ENCODE measurements around the gene ARHGEF12. TPM values are rescaled to one million over a fixed set of nuclear protein-coding genes. Genes with fewer than 3 reads are reported as not detected.

The ARHGEF12 gene
- total RNA-seq, 2 experiments from 2014 or later = 3.6 TPM

DNA sequence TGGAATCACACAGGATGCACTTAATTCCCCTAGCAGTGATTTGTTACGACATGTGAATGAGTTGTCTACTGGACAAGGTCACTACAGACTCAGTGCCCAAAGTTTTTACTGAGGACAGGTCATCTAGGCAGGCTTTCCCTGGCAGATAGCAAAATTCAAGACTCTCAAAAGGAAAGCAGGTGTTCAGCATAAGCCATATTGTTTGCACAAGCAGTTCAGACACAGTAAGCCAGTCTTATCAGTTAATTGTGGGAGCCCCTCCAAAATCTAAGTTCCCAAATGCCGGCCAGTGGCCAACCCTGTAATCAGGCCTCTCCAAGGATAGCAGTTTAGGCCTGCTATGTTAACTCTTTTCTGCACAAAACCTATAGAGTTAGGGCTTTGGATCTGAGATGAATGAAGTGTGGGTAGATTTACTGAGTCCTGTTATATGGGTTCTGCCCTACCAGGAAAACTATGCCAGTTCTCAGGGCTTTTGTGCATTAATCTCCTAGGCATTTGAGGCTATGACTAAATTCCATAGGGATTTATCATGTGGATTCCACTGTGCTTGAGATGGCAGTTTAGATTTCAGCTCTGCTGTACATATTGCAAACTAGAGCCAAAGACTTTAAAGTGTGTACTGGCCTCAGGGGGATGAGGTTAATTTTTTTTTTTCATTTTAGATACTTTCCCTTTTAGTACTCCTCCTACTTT, 4.8 kb upstream of the ARHGEF12 start:
- Mint-ChIP-seq H3K27ac (no peak overlapping the region), H3K4me3 (no peak overlapping the region), H3K4me1 (ENCODE audit: low read depth) (peaks cover 18% of the 10 kb centered on the region), H3K36me3 (ENCODE audit: low read depth) (no peaks in the 10 kb centered on the region), H3K9me3 (no peaks in the 10 kb centered on the region), H3K27me3 (peaks cover 67% of the 10 kb centered on the region)
- TF ChIP-seq, protein P1, sequence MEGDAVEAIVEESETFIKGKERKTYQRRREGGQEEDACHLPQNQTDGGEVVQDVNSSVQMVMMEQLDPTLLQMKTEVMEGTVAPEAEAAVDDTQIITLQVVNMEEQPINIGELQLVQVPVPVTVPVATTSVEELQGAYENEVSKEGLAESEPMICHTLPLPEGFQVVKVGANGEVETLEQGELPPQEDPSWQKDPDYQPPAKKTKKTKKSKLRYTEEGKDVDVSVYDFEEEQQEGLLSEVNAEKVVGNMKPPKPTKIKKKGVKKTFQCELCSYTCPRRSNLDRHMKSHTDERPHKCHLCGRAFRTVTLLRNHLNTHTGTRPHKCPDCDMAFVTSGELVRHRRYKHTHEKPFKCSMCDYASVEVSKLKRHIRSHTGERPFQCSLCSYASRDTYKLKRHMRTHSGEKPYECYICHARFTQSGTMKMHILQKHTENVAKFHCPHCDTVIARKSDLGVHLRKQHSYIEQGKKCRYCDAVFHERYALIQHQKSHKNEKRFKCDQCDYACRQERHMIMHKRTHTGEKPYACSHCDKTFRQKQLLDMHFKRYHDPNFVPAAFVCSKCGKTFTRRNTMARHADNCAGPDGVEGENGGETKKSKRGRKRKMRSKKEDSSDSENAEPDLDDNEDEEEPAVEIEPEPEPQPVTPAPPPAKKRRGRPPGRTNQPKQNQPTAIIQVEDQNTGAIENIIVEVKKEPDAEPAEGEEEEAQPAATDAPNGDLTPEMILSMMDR (IDR thresholded peaks at IDR 0.05) = no peak
- Histone ChIP-seq H3K9me3 (ENCODE audit: control insufficient read depth in 1 of 2, insufficient read depth in 1 of 2, low read length in 2 of 2) (peaks cover 0 to 4% of the 10 kb centered on the region in 2 experiments), H3K36me3 (ENCODE audit: insufficient read depth, low read length) (no peaks in the 10 kb centered on the region), H3K27ac (ENCODE audit: low read depth in 1 of 2, low read length in 2 of 2) (no peak overlapping the region), H3K4me1 (ENCODE audit: insufficient read depth, low read length) (peaks cover 12% of the 10 kb centered on the region), H3K27me3 (ENCODE audit: control insufficient read depth in 1 of 2, insufficient read depth in 2 of 2, low read length in 2 of 2) (peaks cover 18 to 35% of the 10 kb centered on the region in 2 experiments), H3K4me3 (ENCODE audit: low read length) (no peak overlapping the region)
- intact Hi-C loops (cut with DNase I, micrococcal nuclease) = loop anchor here (5.0 to 10.0 kb wide), 3 partner anchors 181 to 781 kb away; partner anchors contain the start of gene GRIK4 (in 1 of the 2)
- no peak for ATAC-seq (ENCODE audit: poor library complexity)
- CTCF ChIA-PET = no interaction called here
- POLR2A ChIA-PET = no interaction called here
- DNase-seq = no peak

DNA sequence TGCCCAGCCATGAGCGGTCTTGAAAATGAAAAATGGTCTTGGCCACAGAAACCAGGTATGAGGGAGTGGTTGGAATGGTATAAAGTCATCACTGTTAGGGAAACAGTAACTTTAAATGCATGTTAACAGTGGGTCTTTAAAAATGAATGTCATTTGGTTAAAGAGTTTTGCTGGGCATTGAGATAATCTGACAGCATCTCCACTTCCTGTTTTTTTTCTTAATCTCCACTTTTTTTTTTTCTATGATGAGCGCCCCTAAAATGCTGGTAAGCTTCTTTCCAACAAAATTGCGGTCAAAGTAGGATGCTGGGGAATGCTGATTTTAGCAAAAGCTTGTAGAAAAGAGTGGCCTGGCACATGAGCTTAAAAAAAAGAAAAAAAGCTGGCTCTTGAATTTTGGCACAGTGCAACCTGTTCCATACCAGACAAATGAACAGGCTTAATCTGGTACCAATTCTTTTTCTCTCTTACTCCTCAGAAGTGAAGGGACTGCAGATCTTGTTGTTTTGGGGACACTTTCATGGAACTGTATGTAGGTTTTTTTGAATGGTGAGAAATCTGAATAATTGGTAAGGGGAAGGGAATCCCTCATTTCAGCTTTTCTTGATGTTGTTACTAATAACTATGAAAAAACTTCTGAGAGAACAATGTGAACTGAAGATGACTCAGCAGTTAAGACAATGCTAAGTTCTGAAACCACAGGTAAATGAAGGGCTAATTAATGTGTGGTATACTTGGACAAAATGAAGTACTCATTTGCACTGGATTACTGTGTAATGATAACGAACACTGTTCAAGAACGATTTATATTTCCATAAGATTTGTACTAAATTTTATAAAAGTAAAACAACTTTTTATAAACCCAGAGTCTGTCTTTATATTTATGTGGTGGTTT, 3.1 kb upstream of the ARHGEF12 start:
- Mint-ChIP-seq H3K4me1 (ENCODE audit: low read depth) (peaks cover 20% of the 10 kb centered on the region), H3K27me3 (peaks cover 65% of the 10 kb centered on the region), H3K4me3 (no peak overlapping the region), H3K27ac (no peak overlapping the region), H3K9me3 (no peaks in the 10 kb centered on the region), H3K36me3 (ENCODE audit: low read depth) (no peaks in the 10 kb centered on the region)
- POLR2A ChIA-PET = no interaction called here
- Histone ChIP-seq H3K36me3 (ENCODE audit: insufficient read depth, low read length) (no peaks in the 10 kb centered on the region), H3K4me1 (ENCODE audit: insufficient read depth, low read length) (peaks cover 22% of the 10 kb centered on the region), H3K4me3 (ENCODE audit: low read length) (no peak overlapping the region), H3K9me3 (ENCODE audit: control insufficient read depth in 1 of 2, insufficient read depth in 1 of 2, low read length in 2 of 2) (peaks cover 0 to 4% of the 10 kb centered on the region in 2 experiments), H3K27me3 (ENCODE audit: control insufficient read depth in 1 of 2, insufficient read depth in 2 of 2, low read length in 2 of 2) (peaks cover 24 to 37% of the 10 kb centered on the region in 2 experiments), H3K27ac (ENCODE audit: low read depth in 1 of 2, low read length in 2 of 2) (no peak overlapping the region)
- intact Hi-C loops (cut with DNase I, micrococcal nuclease) = loop anchor here (2.0 to 10.0 kb wide), 4 partner anchors 179 to 860 kb away; partner anchors contain the start of gene GRIK4 (in 1 of the 2)
- CTCF ChIA-PET = no interaction called here
- TF ChIP-seq, protein P1 (IDR thresholded peaks at IDR 0.05) = no peak
- ATAC-seq (ENCODE audit: poor library complexity) (no peak), DNase-seq (no peak)

DNA sequence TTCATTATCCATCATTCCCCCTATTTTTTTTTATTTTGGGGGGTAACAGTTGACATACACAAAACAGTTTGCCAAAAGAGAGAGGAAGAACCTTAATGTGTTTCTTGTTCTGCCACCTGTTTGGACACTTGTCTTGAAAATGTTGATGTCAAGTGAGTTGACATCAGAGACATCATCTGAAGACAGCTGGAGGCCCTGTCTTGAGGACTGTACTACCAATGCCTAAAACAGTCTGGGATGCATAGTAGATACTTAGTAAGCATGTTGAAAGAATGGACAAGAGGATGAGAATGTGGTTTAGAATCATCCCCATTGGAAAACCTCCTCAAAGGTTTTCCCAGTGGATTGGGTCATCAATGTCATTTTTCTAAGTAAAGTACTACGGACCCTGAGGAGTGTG, 2.4 kb upstream of the ARHGEF12 start:
- Histone ChIP-seq H3K27ac (ENCODE audit: low read depth in 1 of 2, low read length in 2 of 2) (no peak overlapping the region), H3K9me3 (ENCODE audit: control insufficient read depth in 1 of 2, insufficient read depth in 1 of 2, low read length in 2 of 2) (peaks cover 0 to 4% of the 10 kb centered on the region in 2 experiments), H3K4me3 (ENCODE audit: low read length) (no peak overlapping the region), H3K36me3 (ENCODE audit: insufficient read depth, low read length) (no peaks in the 10 kb centered on the region), H3K27me3 (ENCODE audit: control insufficient read depth in 1 of 2, insufficient read depth in 2 of 2, low read length in 2 of 2) (peaks cover 24 to 44% of the 10 kb centered on the region in 2 experiments), H3K4me1 (ENCODE audit: insufficient read depth, low read length) (peaks cover 22% of the 10 kb centered on the region)
- ATAC-seq (ENCODE audit: poor library complexity) (no peak), DNase-seq (no peak)
- intact Hi-C loops (cut with DNase I, micrococcal nuclease) = loop anchor here (2.0 to 10.0 kb wide), 6 partner anchors 178 to 859 kb away; partner anchors contain the start of gene GRIK4 (in 1 of the 2)
- H3K27ac Mint-ChIP-seq = no peak overlapping the region
- H3K4me1 Mint-ChIP-seq (ENCODE audit: low read depth) = peaks cover 21% of the 10 kb centered on the region
- H3K4me3 Mint-ChIP-seq = no peak overlapping the region
- POLR2A ChIA-PET = interaction anchor here (1.6 kb wide), 1 partner anchor 352 kb away, joined by 8 read pairs; no protein-coding TSS in a partner anchor
- no peaks in the 10 kb centered on the region for H3K9me3 Mint-ChIP-seq
- no peaks in the 10 kb centered on the region for H3K36me3 Mint-ChIP-seq (ENCODE audit: low read depth)
- TF ChIP-seq, protein P1 (IDR thresholded peaks at IDR 0.05) = no peak
- CTCF ChIA-PET = interaction anchor here (0.7 to 2.5 kb wide), 5 partner anchors 10 to 861 kb away, joined by 3 to 12 read pairs (median 4); no protein-coding TSS in a partner anchor
- peaks cover 65% of the 10 kb centered on the region for H3K27me3 Mint-ChIP-seq

Measured in CD4-positive, alpha-beta T cell (primary cell).